ENCODE data around the gene AP2M1. TPM values are rescaled to one million over a fixed set of nuclear protein-coding genes. Genes with fewer than 3 reads are reported as not detected.

The AP2M1 gene
- total and polyA plus RNA-seq, 2 of the 8 experiments (the other 6 are each of a cell fraction or from before 2014, with no cell fraction given): 403 to 454 TPM

GRCh38 chr3:184176377-184177330 is 2.0 kb downstream of the AP2M1 start:
- POLR2A ChIA-PET (ENCODE audit: partially characterized antibody): interaction anchor here (0.6 to 2.1 kb wide), 14 partner anchors 9 to 624 kb away, joined by 3 to 17 read pairs (median 4); partner anchors contain the start of genes ABCF3 and DVL3
- DNase-seq (ENCODE audit: low read depth in 1 of 2, low spot score in 2 of 2): peak; percentile 85 to 88
- H3K9me3 ChIP-seq (ENCODE audit: insufficient read depth in 2 of 2, low read depth in 1 of 2, low read length in 1 of 2): no peaks in the 10 kb centered on the region
- TF ChIP-seq SIN3A (conservative IDR thresholded peaks at IDR 0.05 in 1 of 2, IDR thresholded peaks at IDR 0.05 in 1 of 2; ENCODE audit: low read depth in 1 of 2, low read length in 2 of 2) (0 out of 4 replicates have a peak, but pooled peaks have one; percentile 44 to 45), TCF12 (IDR thresholded peaks at IDR 0.05; ENCODE audit: low read depth, low read length) (no peak), TAF7 (optimal IDR thresholded peaks at IDR 0.05; ENCODE audit: borderline replicate concordance, low read depth, low read length) (peak; percentile 32), RXRA (IDR thresholded peaks at IDR 0.05; ENCODE audit: insufficient read depth, low read depth, low read length) (no peak), KDM1A (IDR thresholded peaks at IDR 0.05; ENCODE audit: borderline replicate concordance, low read length) (no peak), SP4 (IDR thresholded peaks at IDR 0.05; ENCODE audit: low read length) (no peak), SP2 (IDR thresholded peaks at IDR 0.05; ENCODE audit: low read length) (no peak), ASH2L (IDR thresholded peaks at IDR 0.05; ENCODE audit: low read length) (peak; percentile 84), PHF8 (conservative IDR thresholded peaks at IDR 0.05; ENCODE audit: low read depth, low read length) (peak; percentile 53), YY1 (IDR thresholded peaks at IDR 0.05; ENCODE audit: low read depth, low read length) (peak; percentile 91), POLR2A (IDR thresholded peaks at IDR 0.05; ENCODE audit: control extremely low read depth in 1 of 2, low read depth in 2 of 2, low read length in 2 of 2) (peak in 1 of 2 experiments; percentile 77; a peak in 2 of 3 replicates)

More at GRCh38 chr3:184176377-184177330, 2.0 kb downstream of the AP2M1 start:
- Histone ChIP-seq H3K18ac (ENCODE audit: extremely low read depth, low read length) (peak overlapping the region; percentile 87), H2BK12ac (ENCODE audit: low read depth, low read length) (peak overlapping the region; percentile 50; the same call in 1 of the 2 replicates), H3K56ac (replicated peaks; ENCODE audit: insufficient read length, low read depth, low read length) (peak overlapping the region; percentile 3), H3K4ac (replicated peaks; ENCODE audit: insufficient read length, low read depth, low read length) (peak overlapping the region; percentile 22), H3K9ac (replicated peaks in 1 of 4; ENCODE audit: extremely low read depth in 1 of 4, low read depth in 3 of 4, low read length in 3 of 4) (peak overlapping the region in 3 of 4 experiments; percentile 55 to 71 (median 66); a peak in 6 of 7 replicates), H3K4me2 (ENCODE audit: insufficient read depth in 1 of 2, low read depth in 2 of 2, low read length in 2 of 2) (peak overlapping the region; percentile 91 to 96), H3K36me3 (ENCODE audit: control insufficient read depth in 2 of 4, insufficient read depth in 4 of 4, low read length in 3 of 4) (peaks cover 35 to 47% (median 43%) of the 10 kb centered on the region in 4 experiments), H3K23me2 (ENCODE audit: low read depth, low read length) (peaks cover 8% of the 10 kb centered on the region), H2AFZ (ENCODE audit: low read length) (no peak overlapping the region), H4K5ac (ENCODE audit: insufficient read length, low read depth, low read length) (peak overlapping the region; percentile 37), H4K20me1 (replicated peaks in 1 of 2; ENCODE audit: control insufficient read depth in 1 of 2, insufficient read depth in 2 of 2, low read length in 2 of 2) (peaks cover 0 to 19% of the 10 kb centered on the region in 2 experiments), H3K27ac (ENCODE audit: low read depth, low read length) (peak overlapping the region; percentile 87), H4K8ac (ENCODE audit: extremely low read depth, insufficient read depth, low read length) (peak overlapping the region; percentile 82; the same call in 1 of the 2 replicates), H2BK120ac (replicated peaks; ENCODE audit: low read depth, low read length) (no peak overlapping the region), H2BK15ac (ENCODE audit: low read length) (peak overlapping the region; percentile 22; the same call in 1 of the 2 replicates), H4K91ac (replicated peaks; ENCODE audit: insufficient read length, low read length) (peak overlapping the region; percentile 54), H3K14ac (ENCODE audit: insufficient read length) (no peak overlapping the region), H3K4me3 (ENCODE audit: extremely low read depth in 1 of 4, insufficient read depth in 2 of 4, low read depth in 3 of 4, low read length in 4 of 4) (peak overlapping the region; percentile 68 to 92 (median 86)), H2BK5ac (ENCODE audit: low read depth, low read length) (peak overlapping the region; percentile 93), H3K79me1 (ENCODE audit: low read depth, low read length) (peaks cover 13% of the 10 kb centered on the region), H3K79me2 (ENCODE audit: control insufficient read depth in 1 of 2, insufficient read depth in 2 of 2, low read length in 2 of 2) (peaks cover 0 to 37% of the 10 kb centered on the region in 2 experiments; a peak in 2 of 4 replicates), H3K4me1 (replicated peaks in 1 of 4; ENCODE audit: control insufficient read depth in 3 of 4, insufficient read depth in 4 of 4, low read length in 3 of 4) (peaks cover 0 to 23% (median 15%) of the 10 kb centered on the region in 4 experiments; a peak in 6 of 7 replicates), H2BK20ac (ENCODE audit: low read length) (no peak overlapping the region), H2AK5ac (ENCODE audit: low read depth, low read length) (peak overlapping the region; percentile 70), H3K23ac (ENCODE audit: insufficient read length) (no peak overlapping the region), H3K27me3 (replicated peaks in 1 of 4; ENCODE audit: control insufficient read depth in 3 of 4, extremely low read depth in 1 of 4, insufficient read depth in 3 of 4, low read length in 3 of 4) (no peaks in the 10 kb centered on the region)
- CTCF ChIA-PET (ENCODE audit: partially characterized antibody): interaction anchor here (0.7 to 2.8 kb wide), 11 partner anchors 10 to 111 kb away, joined by 3 to 16 read pairs (median 4); partner anchors contain the start of gene ABCF3
- FAIRE-seq: no peak
- 39% methylated on average over 19 of the region's 19 CpGs; no CpG with 5 or more reads in 1 of the 2 experiments for WGBS, 2 experiments (ENCODE audit: extremely low coverage in 1 of 2, insufficient coverage in 1 of 2, insufficient read length in 1 of 2, insufficient replicate concordance in 2 of 2, low coverage in 1 of 2, low lambda C conversion rate in 2 of 2, missing lambda C conversion rate in 1 of 2)
